Gastrocnemius medialis (tissue), 4 donors: Measurements from ENCODE around the gene CBFA2T2.

Experiments
- POLR2A ChIP-seq, 2 donors: fragments of 450-650 bp; IDR thresholded peaks; one replicate each; pipeline ENCODE4 v1.6.1; 2017; ENCODE audit warnings: antibody characterized with exemption in 2 of 2, mild to moderate bottlenecking in 2 of 2, moderate library complexity in 2 of 2
- TF ChIP-seq, protein P1 (sequence below), 5 experiments: fragments of 450-650 bp in 3 of 5; fragments of 200-600 bp in 2 of 5; sonication (generic) in 2 of 5; IDR thresholded peaks in 4 of 5; conservative IDR thresholded peaks in 1 of 5; 1 replicate in 4 of 5; 2 replicates in 1 of 5; pipeline ENCODE4 v1.5.1; 2016 to 2019; ENCODE audit warnings: antibody characterized with exemption in 5 of 5, mild to moderate bottlenecking in 3 of 5, moderate library complexity in 3 of 5

DNA sequence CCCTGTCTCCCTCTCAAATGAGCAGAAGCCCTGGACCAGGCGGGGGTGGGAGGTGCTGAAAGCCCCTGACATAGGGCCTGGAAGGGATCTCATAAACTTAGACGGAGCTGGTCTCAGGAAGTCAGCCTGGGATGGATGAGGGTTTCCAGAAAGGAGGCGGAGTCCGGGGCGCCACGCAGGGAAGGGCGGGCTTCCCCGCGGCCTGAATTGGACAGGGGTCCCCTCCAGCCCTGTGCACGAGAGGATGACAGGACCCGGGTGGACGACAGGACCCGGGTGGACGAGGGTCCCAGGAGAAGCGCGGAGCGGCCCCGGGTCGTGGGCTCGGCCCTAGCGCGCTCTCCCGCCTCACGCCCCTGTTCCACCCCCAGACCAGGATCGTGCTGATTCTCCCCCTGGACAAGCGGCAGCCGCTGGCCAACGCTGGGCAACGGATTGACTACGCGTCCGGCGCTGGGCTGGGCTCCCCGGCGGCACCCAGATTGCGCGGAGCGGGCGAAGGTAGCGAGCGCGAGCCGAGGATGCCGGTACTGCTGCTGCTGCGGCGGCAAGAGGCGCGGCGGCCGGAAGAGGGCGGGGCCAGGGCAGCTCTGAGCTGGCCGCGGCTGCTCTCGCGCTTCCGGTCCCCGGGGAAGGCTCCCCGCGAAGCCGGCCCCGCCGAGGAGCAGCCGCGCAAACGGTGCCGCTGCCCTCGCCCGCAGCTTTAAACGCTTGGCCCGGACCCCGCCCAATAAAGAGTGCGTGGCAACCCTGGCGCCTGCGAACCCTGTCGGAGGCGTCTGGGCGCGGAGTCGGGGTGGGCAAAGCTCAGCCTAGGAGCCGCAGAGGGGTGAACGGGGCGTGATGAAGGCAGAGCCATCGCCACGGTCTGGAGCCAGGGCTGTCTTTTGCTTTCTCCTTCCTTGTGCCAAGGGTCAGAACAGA lies 173.5 kb downstream of the CBFA2T2 start:
- TF ChIP-seq POLR2A (IDR thresholded peaks at IDR 0.05): peak; percentile 36 to 64
- TF ChIP-seq, protein P1, sequence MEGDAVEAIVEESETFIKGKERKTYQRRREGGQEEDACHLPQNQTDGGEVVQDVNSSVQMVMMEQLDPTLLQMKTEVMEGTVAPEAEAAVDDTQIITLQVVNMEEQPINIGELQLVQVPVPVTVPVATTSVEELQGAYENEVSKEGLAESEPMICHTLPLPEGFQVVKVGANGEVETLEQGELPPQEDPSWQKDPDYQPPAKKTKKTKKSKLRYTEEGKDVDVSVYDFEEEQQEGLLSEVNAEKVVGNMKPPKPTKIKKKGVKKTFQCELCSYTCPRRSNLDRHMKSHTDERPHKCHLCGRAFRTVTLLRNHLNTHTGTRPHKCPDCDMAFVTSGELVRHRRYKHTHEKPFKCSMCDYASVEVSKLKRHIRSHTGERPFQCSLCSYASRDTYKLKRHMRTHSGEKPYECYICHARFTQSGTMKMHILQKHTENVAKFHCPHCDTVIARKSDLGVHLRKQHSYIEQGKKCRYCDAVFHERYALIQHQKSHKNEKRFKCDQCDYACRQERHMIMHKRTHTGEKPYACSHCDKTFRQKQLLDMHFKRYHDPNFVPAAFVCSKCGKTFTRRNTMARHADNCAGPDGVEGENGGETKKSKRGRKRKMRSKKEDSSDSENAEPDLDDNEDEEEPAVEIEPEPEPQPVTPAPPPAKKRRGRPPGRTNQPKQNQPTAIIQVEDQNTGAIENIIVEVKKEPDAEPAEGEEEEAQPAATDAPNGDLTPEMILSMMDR (IDR thresholded peaks at IDR 0.05 in 4 of 5, conservative IDR thresholded peaks at IDR 0.05 in 1 of 5): peak in 1 of 5 experiments; percentile 10
